Cerebellar cortex (tissue), 1 donor: ENCODE data around the gene MAGI2.

Source experiments
- DNase-seq: peaks from one replicate; pipeline ENCODE4 v3.0.0-alpha.2; 2015; ENCODE audit warnings: low spot score

Gene MAGI2

DNA sequence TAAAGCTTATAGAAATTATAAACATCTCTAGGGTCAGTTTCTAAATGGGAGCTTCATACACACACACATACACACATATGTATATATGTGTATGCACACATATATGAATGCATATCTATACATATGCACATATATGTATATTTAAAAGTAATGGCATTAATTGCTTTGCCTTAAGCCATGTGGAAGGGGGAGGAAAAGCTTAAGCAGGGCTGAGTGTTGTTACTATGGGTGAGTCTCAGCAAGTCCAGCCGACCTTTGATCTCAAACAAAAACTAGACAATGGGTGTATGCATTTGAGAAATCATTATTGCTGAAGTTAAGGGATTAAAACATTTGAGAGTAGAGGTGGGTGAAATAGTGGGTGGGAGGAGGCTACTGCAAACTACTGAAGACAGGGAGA is 546.7 kb downstream of the MAGI2 start:
- DNase-seq: no peak

DNA sequence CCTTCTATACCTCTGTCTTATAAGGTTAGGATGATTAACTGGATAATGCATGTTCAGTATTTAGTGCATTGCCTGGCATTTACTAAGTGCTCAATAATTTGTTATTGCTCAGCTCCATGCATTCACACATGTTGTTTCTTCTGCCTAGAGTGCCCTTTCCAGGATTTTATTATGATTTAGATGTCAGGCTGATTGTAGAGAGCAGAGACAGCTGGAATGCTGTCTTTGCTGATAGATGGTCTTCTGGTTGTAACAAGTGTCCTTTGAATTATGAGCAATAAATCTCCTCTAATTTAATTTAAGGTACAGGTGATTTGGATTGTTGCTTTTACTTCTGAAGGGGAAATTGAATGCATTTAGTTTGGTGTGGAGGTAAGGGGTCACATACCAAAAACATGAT is 548.0 kb downstream of the MAGI2 start:
- DNase-seq: no peak

DNA sequence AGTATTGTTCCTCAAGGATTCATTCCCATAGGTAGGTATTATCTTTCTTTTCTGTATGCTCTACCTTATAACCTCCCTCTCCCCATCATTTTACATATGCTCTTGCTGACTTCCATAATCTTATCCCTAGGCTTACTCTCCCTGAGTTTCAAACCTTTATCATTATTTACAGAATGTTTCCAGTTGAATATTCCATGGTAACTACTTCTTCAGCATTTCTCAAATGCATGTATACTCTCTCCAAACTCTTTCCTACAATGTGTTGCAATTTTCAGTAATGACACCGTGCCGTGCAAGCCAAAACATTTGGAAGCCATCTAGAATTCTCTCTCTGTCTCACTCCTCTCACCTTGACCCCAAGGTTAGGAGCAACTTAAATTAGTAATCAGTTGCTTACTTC is 548.5 kb downstream of the MAGI2 start:
- no peak for DNase-seq

DNA sequence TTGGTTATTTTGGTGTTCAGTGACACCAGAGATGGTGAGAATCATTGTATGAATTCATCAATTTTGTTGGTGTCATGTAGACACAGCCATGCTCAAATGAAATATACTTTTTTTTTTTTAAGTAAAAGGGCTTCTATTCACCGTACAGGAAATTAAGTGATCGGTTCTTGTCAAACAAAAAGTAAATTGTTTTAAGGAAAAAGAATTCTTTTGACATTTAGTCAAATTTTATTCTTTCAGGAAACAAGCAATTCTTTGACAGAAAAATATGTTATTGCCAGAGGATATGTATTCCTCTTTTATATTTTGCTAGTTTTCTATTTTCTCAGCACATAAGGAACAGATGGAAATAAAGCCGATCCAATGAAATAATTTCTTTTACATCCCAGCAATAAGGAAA is 551.9 kb downstream of the MAGI2 start:
- no peak for DNase-seq

DNA sequence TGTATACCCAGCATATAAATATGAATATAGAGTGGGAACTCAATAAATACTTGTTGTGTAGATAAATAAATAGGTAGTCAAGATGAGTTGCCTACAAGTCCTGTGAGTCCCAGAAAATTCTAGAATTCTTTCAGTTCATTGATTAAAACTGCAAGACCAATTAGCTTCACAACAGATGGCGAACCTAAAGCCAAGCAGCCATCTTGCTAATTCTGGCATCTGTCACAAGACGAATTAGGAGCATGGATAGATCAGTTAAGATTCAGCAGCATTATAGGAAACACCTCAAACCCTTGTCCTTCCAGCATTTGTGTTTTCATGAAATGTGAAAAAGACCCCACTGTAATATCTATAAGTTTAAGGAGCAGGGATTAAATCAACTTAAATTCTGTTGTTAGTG is 552.7 kb downstream of the MAGI2 start:
- no peak for DNase-seq

DNA sequence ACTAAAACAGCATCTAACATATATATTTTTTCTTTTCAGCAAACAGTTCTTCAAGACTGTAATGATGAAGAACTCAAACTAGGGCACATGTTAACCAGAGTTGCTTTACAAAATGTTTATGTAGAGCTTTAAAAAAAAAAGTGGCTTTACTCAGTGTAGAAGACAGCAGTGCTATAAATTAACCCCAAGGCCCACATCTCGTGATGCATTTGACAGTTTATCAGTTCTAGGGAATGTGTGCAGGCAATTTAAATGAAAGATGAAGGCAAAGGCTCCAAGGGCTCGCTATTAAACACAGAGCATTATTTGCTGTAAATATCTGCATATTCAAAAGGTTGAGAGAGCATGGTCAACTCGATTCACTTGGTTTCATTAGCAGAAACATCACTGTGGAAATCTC is 558.1 kb downstream of the MAGI2 start:
- DNase-seq: no peak

DNA sequence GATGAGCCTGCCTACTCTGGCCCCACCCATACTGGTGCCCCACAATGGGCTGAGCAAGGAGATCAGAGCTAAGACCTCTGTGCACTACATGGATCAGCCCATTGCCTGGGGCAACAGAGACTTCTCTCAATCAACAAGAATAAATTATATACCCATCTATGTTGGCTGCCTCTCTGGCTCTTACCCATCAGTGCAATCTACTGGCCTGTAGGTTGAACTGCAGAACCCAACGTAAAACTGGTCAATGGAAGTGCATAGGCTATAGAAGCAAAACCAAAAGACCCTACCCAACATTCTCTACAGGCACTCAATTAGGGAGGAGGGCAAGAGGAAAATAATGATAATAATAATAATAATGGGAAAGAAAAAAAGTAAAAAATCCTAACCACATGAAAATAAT is 574.3 kb downstream of the MAGI2 start:
- DNase-seq: no peak

DNA sequence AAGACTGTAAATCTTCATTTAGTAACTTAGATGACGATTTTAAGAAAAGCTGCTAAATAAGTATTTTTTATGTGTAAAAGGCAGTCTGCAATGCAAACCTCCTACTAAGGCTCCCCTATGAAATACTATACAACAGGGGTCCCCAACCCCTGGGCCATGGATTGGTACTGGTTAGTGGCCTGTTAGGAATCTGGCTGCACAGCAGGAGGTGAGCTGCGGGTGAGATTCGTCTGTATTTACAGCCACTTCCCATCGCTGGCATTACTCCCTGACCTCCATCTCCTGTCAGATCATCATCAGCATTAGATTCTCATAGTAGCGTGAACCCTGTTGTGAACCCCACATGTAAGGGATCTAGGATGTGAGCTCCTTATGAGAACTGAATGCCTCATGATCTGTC is 580.4 kb downstream of the MAGI2 start:
- peak; percentile 20 for DNase-seq

DNA sequence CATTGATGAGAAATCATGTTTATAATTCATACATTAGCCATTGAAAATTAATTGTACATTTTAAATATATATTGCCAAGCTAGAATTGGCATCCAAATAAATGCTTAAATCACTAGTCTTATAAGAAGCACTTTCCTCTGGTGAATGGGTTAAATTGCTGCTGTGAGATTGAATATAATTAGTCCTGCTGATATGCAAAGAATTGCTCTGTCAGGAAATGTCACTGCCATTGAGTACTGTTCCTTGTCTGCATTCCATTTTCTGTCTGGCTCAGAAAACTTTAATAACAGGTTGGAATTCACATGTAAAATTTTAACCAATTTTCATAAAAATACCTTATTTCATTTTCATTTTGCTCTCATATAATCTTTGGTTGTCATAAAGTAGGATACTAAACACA is 589.1 kb downstream of the MAGI2 start:
- DNase-seq: no peak

DNA sequence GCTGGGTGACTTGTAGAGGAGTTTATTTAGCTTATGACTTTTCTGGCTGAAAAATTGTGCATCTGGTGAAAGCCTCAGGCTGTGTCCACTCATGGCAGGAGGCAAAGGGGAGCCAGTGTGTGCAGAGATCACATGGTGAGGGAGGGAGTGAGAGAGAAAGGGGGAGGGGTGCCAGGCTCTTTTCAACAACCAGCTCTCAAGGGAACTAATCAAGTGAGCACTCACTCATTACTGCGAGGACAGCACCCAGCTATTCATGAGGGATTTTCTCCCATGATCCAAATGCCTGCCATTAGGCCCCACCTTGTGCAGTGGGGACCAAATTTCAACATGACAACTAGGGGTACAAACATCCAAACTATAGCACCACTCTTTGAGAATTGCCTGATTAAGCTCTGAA is 590.2 kb downstream of the MAGI2 start:
- DNase-seq: no peak

DNA sequence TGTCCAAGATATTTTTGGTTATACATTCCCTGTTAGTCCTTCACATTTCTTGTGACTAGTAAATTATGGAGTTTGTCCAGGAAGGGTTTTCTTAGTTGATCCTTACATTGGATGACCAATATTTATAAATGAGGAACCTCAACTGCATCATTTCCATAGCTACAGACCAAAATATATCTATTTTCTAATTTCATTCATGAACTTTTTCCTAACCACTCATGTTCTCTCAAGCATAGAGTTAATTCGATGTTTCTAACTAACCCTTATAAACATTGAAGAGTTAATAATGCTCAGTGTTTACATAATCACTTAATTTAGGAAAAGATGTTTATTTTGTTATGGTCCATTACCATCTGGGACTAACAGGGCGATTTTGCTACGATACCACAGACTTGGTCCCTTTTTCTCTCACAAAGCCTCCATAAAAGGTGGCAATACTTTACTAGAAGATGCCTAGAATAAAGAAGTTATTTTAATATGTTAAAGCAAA is 591.0 kb downstream of the MAGI2 start:
- no peak for DNase-seq

DNA sequence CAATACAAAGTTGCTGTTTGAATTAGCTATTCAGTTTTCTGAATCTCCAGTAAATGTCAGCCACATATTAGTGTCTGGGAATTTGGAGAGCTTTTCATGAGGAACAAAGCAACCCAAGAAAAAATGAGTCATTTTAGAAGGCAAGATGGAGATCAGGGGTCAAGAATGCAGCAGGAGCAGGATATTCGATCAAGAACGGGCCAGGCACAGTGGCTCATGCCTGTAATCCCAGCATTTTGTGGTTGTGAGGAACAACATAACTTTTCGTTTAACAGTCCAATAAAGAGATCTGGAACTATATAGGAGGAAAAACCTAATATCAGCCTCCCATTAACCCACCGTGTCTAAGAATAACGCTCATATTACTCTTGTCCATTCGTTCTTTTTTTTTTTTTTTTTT is 600.5 kb downstream of the MAGI2 start:
- no peak for DNase-seq

DNA sequence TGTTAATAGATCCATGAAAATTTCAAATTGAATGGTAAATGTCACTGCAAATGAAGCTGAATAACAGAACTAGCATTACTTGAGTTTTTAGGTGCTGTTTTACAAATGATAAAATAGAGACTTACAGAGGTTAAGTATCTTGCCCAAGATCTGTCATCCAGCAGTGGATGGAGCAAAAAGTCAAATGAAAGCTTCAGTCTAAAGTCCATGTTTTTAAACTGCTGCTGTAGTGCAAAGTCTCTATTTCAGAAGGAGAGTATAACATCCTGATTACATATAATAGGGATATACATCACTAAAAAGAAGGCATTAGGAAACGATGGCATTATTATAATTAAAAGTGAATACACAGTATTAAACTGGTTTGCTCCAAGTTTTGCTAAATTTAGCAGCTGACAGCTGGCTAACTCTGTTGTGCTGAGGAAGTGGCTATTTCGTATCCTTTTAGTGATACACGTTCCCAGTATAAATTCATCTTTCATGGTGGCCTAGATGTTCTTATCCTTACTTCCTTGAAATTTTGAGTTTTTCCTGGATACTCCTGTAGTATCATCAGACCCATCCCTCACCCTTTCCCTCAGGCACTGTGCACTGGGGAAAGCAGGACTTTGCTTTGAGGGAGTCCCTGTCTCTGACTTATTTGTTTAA is 603.2 kb downstream of the MAGI2 start:
- peak; percentile 33 for DNase-seq

DNA sequence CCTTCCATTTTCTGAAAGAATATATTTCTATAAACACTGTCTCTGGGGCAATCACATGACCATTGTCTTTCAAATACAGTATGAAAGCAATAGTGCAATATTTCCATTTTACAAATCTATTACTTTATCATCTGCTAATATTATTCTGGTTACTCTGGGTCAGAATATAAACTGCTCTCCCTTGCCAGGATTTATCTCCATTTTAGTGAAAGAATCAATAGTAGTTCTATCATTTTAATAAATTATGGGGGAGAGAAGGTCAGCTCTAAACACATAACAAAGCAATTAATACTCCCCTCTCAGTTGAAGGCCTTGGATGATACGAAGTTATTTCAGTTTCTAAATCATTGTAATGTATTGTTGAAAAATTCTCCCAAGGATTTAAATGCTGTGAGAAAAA is 608.3 kb downstream of the MAGI2 start:
- no peak for DNase-seq

DNA sequence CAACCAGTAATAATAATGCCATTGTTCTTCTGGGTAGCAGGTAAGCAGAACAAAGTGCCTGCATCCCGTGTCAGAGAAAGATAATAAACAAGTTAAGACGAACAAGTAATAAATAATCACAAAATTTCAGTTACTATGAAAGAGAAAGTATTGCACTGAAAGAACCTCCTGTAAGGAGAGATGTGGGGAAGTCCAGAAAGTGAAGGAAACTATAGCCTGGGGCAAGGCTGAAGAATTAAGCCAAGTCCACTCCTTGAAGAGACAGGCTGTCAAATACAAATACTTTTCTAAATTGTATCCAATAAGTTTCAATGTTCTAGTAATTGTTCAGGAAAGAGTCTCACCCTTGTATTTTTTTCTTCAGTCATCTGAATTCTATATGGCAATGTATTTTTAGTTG is 611.4 kb downstream of the MAGI2 start:
- DNase-seq: no peak

DNA sequence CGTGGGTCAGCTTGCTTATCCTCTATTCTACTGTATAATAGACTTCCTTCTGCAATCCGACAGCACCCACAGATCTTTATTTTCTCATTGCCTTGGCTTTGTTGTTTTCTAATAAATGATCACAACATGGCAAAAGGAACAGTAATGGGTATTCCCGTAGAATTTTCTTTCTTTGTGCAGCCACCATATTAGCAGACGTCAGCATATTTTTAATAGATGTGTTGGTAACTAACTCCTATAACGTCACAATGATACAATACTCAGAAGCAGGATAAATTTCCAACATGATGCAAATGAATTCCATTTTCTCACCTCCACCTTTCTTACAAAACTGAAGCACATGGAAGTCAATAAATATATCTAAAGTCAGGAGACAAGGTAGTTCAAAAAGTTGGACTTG is 617.6 kb downstream of the MAGI2 start:
- DNase-seq: no peak

DNA sequence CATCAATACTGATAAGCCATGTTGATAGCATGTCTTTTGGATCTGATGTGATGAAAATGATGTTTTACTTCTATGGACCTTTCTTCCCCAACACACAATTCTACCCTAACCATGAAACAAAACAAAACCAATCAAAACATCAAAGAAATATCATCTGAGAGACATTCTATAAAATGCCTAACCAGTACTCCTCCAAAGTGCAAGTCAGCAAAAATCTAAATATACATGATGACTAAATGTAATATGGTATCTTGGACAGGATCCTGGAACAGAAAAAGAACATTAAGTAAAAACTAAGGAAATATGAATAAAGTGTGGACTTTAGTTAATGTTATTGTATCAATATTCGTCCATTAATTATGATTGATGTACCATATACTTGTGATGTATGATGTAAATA is 625.1 kb downstream of the MAGI2 start:
- no peak for DNase-seq

DNA sequence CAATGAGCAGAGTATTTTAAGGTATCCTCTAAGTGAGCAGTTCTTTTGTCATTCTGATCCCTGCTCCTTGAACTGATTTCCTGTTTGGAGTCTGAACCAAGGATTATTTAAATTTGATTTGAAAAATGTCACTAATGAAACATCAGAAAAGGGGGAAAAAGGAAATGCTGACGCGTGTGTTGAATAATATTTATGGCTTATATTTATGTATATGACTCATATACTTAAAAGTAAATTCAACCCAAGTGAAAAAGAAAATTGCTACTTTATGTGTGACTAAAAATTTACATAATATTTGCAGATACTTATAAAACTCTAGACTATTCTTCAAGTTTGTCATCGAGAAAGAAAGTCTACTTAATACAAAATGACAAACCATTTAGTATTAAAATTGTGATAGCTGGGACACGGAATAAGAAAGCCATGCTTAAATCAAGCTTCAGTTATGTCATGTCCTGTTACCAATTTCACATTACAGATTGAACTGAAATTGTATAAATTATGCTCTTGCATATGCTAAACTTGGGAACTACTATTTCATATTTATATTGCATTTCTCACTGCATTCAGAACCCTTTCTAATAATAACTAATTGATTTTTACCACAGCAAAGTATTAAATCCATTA is 649.9 kb downstream of the MAGI2 start:
- no peak for DNase-seq

DNA sequence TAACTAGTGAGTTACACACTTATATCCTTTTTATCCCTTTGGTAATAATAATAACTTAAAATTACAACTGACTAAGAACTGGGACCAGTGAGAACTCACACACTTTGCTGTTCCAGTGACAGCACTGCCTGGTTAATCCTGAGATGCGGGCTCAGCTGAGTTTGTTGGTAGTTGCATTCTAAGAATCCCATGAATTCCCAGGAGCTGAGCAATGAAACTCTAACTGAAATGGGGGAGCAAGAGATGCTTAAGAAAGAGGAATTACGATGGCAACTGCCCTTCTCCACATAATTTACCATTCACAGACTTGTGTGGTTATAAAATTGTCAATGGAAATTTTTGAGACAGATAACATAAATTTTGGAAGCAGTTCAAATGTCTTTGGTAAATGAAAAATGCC is 659.4 kb downstream of the MAGI2 start:
- DNase-seq: no peak

DNA sequence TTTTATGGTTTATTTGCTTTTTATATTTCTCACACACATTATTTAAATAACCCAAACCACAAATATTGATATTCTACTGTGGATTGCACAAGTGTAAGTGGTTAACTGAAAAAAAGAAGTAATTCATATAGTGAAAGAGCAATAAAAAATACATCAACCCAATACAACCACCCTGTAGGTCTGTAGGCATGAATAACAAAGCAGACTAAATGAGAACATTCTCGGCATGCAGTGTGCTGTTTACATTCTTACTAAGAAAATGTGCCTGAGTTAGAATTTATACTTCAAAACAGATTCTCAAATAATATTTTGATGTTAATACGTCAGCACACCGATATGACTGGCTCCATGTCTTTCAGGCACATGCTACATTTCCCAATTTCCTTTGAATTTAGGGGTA is 660.8 kb downstream of the MAGI2 start:
- DNase-seq: no peak

DNA sequence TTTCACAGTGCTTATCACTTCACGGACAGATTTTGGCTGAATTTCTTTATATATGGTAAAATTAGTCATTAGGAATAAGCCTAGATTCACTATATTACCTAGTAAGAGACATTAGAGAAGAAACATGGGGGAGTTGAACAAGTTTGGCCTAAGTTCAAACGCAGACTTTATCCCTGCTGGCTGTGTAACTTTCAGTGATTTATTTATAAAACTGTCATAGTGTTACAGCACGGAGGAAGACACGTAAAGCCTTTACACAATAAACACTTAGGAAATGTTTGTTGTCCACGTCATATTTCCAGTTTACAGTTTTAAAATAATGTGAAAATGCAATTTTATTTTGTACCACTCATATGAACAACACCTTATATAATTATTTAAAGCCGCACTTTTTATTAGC is 661.5 kb downstream of the MAGI2 start:
- no peak for DNase-seq

DNA sequence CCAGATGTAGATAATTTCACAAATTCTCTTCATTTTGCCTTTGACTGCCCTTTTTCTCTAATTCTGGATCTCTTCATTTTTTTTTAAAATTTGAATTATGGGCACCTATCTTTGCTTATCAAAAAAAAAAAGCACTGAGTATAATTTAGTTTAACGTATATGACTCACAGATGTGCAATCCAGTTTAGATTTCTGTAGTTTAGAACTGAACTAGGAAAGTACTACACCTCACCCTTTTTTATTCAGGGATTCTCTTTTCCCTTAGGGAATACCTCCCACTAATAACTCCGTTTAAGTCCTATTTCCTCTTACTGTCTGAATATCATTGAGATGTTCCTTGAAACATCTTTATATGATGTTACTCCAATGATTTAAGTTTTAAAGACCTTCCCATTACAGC is 665.0 kb downstream of the MAGI2 start:
- no peak for DNase-seq

DNA sequence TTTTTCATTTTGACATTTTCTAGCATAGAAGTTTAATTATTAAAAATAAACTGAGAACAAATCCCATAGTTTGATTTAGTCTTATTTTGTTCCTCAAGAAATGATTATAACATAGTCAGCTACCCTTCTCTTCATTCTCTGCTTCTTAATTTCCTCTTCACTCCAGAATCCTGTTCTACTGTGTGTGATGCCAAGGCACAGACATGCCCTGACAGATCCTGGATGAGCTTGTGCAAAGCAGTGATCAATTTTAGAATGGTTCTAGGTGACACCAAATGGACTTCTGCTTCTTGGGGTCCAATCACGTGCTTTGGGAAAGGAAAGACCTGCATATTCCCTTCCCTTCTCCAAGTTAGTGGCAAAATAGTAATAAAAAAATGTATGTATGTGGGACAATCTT is 665.6 kb downstream of the MAGI2 start:
- no peak for DNase-seq

DNA sequence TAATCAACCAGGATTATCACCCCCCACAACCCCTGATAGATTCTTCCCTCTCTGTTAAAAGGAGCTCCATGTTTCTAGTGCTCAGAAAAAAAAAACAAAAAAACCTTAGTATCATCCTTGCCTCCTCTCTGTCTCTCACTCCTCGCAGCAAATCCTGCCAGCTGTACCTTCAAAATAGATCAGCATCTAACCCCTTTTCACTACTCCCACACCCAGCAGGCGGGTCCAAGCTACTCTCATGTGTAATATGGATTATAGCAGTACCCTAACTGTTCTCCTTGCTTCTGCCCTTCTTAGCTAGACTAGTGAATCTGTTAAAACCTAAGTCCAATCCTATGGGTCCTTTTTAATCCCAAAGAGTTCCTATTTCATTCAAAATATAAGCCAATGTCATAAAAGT is 667.4 kb downstream of the MAGI2 start:
- no peak for DNase-seq
